Panc1 (cell line): ENCODE results near the gene ATF1. TPM values are rescaled to one million over a fixed set of nuclear protein-coding genes. Genes with fewer than 3 reads are reported as not detected.
"Not testable (repeated sequence)": the region's sequence is repeated elsewhere in the genome, so short reads cannot be mapped to it uniquely, and the experiment has no call there.

Experiments used
- ATAC-seq: fragments of 200-7000 bp; cut with Tn5 transposase; 2 replicates; pipeline ENCODE4 v1.9.1; 2020; ENCODE audit warnings: mild to moderate bottlenecking, moderate library complexity
- BruUV-seq: library from RNA; stranded (reverse); fragments of 400-500 nt; replicated peaks from 2 replicates; lab custom pipeline; 2021; lab: Mats Ljungman, UMichigan
- CTCF ChIA-PET: fragments of 300-600 bp; sonication (Branson Sonifier 250); formaldehyde crosslinking; loops from one replicate; lab custom pipeline; 2022; ENCODE audit warnings: antibody characterized with exemption; lab: Charles Lee
- POLR2A ChIA-PET: fragments of 300-600 bp; sonication (Branson Sonifier 250); formaldehyde crosslinking; loops from one replicate; lab custom pipeline; 2022; ENCODE audit warnings: antibody characterized with exemption; lab: Charles Lee
- DNase-seq: peaks from one replicate; pipeline ENCODE4 v3.0.0-alpha.2; 2010; ENCODE audit warnings: low read depth, low spot score
- H3K27ac ChIP-seq: 2 replicates; pipeline ENCODE4 v1.5.1; 2011; ENCODE audit warnings: mild to moderate bottlenecking, low read length, inconsistent platforms
- H3K27me3 ChIP-seq: fragments of 200-500 bp; sonication (Bioruptor generic); 2 replicates; pipeline ENCODE4 v1.6.0; 2014; ENCODE audit warnings: low read length, inconsistent platforms; ENCODE audit not compliant: control insufficient read depth, insufficient read depth
- H3K36me3 ChIP-seq: fragments of 200-500 bp; sonication (Bioruptor generic); 2 replicates; pipeline ENCODE4 v1.5.1; 2014; ENCODE audit warnings: inconsistent platforms, mild to moderate bottlenecking, low read length, moderate library complexity; ENCODE audit not compliant: control insufficient read depth, insufficient read depth
- H3K4me1 ChIP-seq: 2 replicates; pipeline ENCODE4 v1.5.1; 2011; ENCODE audit warnings: inconsistent platforms, mild to moderate bottlenecking, low read length, moderate library complexity; ENCODE audit not compliant: control insufficient read depth, insufficient read depth
- H3K4me3 ChIP-seq, 2 experiments: 2 replicates each; pipeline ENCODE4 v1.5.1; 2011 to 2012; ENCODE audit warnings: low read depth in 2 of 2, low read length in 2 of 2, mild to moderate bottlenecking in 2 of 2, inconsistent platforms in 1 of 2, moderate library complexity in 1 of 2
- H3K9me3 ChIP-seq: fragments of 200-500 bp; sonication (Bioruptor generic); 2 replicates; pipeline ENCODE4 v1.5.1; 2014; ENCODE audit warnings: low read depth, mild to moderate bottlenecking, inconsistent platforms, low read length, moderate library complexity; ENCODE audit not compliant: control insufficient read depth, insufficient read depth
- POLR2AphosphoS5 ChIP-seq: IDR thresholded peaks from 2 replicates; pipeline ENCODE4 v1.6.1; 2012; ENCODE audit warnings: mild to moderate bottlenecking, low read depth, low read length, moderate library complexity
- REST ChIP-seq, 2 experiments: IDR thresholded peaks; 2 replicates each; pipeline ENCODE4 v1.6.1; 2011 to 2012; ENCODE audit warnings: low read depth in 2 of 2, control low read depth in 1 of 2, low read length in 1 of 2, mild to moderate bottlenecking in 1 of 2, moderate library complexity in 1 of 2; ENCODE audit not compliant: insufficient read depth in 1 of 2
- SIN3A ChIP-seq: IDR thresholded peaks from 2 replicates; pipeline ENCODE4 v1.6.1; 2012; ENCODE audit warnings: low read depth, mild to moderate bottlenecking, low read length, moderate library complexity, borderline replicate concordance; ENCODE audit not compliant: insufficient read depth
- TCF7L2 ChIP-seq: IDR thresholded peaks from 2 replicates; pipeline ENCODE4 v1.6.1; 2011; ENCODE audit warnings: mild to moderate bottlenecking, low read depth, low read length, inconsistent platforms
- in situ Hi-C: cut with HindIII; loops from 2 replicates; pipeline ENCODE4 v1.10.0; 2016; ENCODE audit warnings: low sequenced_read_pairs, low pct_unique_long_range_greater_than_20kb
- intact Hi-C: fragments of 100-400 bp; cut with micrococcal nuclease; formaldehyde crosslinking; loops from one replicate; pipeline ENCODE4 v1.10.0; 2022; ENCODE audit not compliant: unreplicated experiment
- total RNA-seq: library from RNA; stranded (reverse); gene quantifications from one replicate; pipeline ENCODE4 v1.2.1, GENCODE V29; 2021; ENCODE audit not compliant: unreplicated experiment
- TF ChIP-seq, protein P1 (sequence below): fragments of 450-650 bp; IDR thresholded peaks from 2 replicates; pipeline ENCODE4 v1.5.1; 2017; ENCODE audit warnings: mild to moderate bottlenecking

Gene ATF1
- total RNA-seq, 1 experiment from 2014 or later = 52.2 TPM

- ATAC-seq = no peak
- H3K9me3 ChIP-seq = no peaks in the 10 kb centered on the region
- H3K27ac ChIP-seq = no peak overlapping the region
- no peaks in the 10 kb centered on the region for H3K36me3 ChIP-seq
- no peak for DNase-seq
- H3K4me1 ChIP-seq = no peaks in the 10 kb centered on the region
- H3K27me3 ChIP-seq = no peaks in the 10 kb centered on the region
- H3K4me3 ChIP-seq = no peak overlapping the region
- BruUV-seq = no TSS peak
- in situ Hi-C loops (no loop called here), intact Hi-C loops (no loop called here)
- ChIA-PET POLR2A (no interaction called here), CTCF (no interaction called here)
- TF ChIP-seq POLR2AphosphoS5 (no peak), SIN3A (no peak), TCF7L2 (no peak), REST (IDR thresholded peaks at IDR 0.05; ENCODE audit: insufficient read depth in 1 of 2, low read depth in 2 of 2, low read length in 1 of 2) (no peak)
- TF ChIP-seq, protein P1, sequence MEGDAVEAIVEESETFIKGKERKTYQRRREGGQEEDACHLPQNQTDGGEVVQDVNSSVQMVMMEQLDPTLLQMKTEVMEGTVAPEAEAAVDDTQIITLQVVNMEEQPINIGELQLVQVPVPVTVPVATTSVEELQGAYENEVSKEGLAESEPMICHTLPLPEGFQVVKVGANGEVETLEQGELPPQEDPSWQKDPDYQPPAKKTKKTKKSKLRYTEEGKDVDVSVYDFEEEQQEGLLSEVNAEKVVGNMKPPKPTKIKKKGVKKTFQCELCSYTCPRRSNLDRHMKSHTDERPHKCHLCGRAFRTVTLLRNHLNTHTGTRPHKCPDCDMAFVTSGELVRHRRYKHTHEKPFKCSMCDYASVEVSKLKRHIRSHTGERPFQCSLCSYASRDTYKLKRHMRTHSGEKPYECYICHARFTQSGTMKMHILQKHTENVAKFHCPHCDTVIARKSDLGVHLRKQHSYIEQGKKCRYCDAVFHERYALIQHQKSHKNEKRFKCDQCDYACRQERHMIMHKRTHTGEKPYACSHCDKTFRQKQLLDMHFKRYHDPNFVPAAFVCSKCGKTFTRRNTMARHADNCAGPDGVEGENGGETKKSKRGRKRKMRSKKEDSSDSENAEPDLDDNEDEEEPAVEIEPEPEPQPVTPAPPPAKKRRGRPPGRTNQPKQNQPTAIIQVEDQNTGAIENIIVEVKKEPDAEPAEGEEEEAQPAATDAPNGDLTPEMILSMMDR = no peak
These were observed 101.4 kb downstream of the ATF1 start for GRCh38 chr12:50865266-50865665.

- H3K9me3 ChIP-seq, H3K27me3 ChIP-seq, intact Hi-C loops, H3K27ac ChIP-seq, ATAC-seq, DNase-seq, H3K4me3 ChIP-seq, H3K36me3 ChIP-seq, in situ Hi-C loops, POLR2A ChIA-PET, BruUV-seq, H3K4me1 ChIP-seq, CTCF ChIA-PET: not testable (repeated sequence)
These were observed 105.0 kb downstream of the ATF1 start for GRCh38 chr12:50868881-50869280.

Other genes starting within 250 kb of the ATF1 start
- not detected for gene TMPRSS12, start 78.8 kb downstream of the ATF1 start, total RNA-seq
- not detected for gene HIGD1C, start 188.4 kb downstream of the ATF1 start, total RNA-seq